ENCODE data around the gene SIAH3.

SIAH3 gene

GRCh38 chr13:45733361-45733760 lies 118.2 kb downstream of the SIAH3 start:
- no peak for DNase-seq

GRCh38 chr13:45732916-45733315 lies 118.6 kb downstream of the SIAH3 start:
- no peak for DNase-seq

- no peak for DNase-seq
Observed at GRCh38 chr13:45731455-45731854, 120.1 kb downstream of the SIAH3 start.

GRCh38 chr13:45728759-45729158 lies 122.8 kb downstream of the SIAH3 start:
- no peak for DNase-seq

Data from right kidney (tissue), 1 donor.